A673 (cell line): ENCODE results near the gene TRRAP.

ENCODE experiments used
- EZH2 ChIP-seq: fragments of 200-600 bp; sonication (generic); IDR thresholded peaks from 2 replicates; pipeline ENCODE4 v1.6.1; 2017; ENCODE audit warnings: borderline replicate concordance, low read depth, mild to moderate bottlenecking, mixed read lengths, antibody characterized with exemption, low read length; ENCODE audit not compliant: poor library complexity, severe bottlenecking
- TF ChIP-seq, protein P1 (sequence below): fragments of 300-800, 200-600 bp; sonication (generic); conservative IDR thresholded peaks from 2 replicates; pipeline ENCODE4 v1.5.1; 2017; ENCODE audit warnings: low read depth, mild to moderate bottlenecking, antibody characterized with exemption, low read length, moderate library complexity, mixed read lengths

GRCh38 chr7:99030951-99031350, 152.6 kb downstream of the TRRAP start:
- TF ChIP-seq, protein P1, sequence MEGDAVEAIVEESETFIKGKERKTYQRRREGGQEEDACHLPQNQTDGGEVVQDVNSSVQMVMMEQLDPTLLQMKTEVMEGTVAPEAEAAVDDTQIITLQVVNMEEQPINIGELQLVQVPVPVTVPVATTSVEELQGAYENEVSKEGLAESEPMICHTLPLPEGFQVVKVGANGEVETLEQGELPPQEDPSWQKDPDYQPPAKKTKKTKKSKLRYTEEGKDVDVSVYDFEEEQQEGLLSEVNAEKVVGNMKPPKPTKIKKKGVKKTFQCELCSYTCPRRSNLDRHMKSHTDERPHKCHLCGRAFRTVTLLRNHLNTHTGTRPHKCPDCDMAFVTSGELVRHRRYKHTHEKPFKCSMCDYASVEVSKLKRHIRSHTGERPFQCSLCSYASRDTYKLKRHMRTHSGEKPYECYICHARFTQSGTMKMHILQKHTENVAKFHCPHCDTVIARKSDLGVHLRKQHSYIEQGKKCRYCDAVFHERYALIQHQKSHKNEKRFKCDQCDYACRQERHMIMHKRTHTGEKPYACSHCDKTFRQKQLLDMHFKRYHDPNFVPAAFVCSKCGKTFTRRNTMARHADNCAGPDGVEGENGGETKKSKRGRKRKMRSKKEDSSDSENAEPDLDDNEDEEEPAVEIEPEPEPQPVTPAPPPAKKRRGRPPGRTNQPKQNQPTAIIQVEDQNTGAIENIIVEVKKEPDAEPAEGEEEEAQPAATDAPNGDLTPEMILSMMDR, result no peak
- TF ChIP-seq EZH2, result no peak
